DOHH2 (cell line): ENCODE measurements around the gene CNST.

Source experiments
- EZH2phosphoT487 ChIP-seq: fragments of 200-600 bp; sonication (generic); IDR thresholded peaks from 2 replicates; pipeline ENCODE4 v1.6.1; 2017; ENCODE audit warnings: borderline replicate concordance, mild to moderate bottlenecking, antibody characterized with exemption, low read length, moderate library complexity, mixed read lengths
- TF ChIP-seq, protein P1 (sequence below): fragments of 200-600 bp; sonication (generic); IDR thresholded peaks from one replicate; pipeline ENCODE4 v1.5.1; 2014; ENCODE audit warnings: antibody characterized with exemption, mild to moderate bottlenecking, low read depth, low read length; ENCODE audit not compliant: poor library complexity, severe bottlenecking

GRCh38 chr1:246599315-246599714 is 33.1 kb downstream of the CNST start:
- no peak for TF ChIP-seq EZH2phosphoT487
- TF ChIP-seq, protein P1, sequence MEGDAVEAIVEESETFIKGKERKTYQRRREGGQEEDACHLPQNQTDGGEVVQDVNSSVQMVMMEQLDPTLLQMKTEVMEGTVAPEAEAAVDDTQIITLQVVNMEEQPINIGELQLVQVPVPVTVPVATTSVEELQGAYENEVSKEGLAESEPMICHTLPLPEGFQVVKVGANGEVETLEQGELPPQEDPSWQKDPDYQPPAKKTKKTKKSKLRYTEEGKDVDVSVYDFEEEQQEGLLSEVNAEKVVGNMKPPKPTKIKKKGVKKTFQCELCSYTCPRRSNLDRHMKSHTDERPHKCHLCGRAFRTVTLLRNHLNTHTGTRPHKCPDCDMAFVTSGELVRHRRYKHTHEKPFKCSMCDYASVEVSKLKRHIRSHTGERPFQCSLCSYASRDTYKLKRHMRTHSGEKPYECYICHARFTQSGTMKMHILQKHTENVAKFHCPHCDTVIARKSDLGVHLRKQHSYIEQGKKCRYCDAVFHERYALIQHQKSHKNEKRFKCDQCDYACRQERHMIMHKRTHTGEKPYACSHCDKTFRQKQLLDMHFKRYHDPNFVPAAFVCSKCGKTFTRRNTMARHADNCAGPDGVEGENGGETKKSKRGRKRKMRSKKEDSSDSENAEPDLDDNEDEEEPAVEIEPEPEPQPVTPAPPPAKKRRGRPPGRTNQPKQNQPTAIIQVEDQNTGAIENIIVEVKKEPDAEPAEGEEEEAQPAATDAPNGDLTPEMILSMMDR = no peak
